C1 segment of cervical spinal cord (tissue), 14 donors: ENCODE data around the gene NXPH3.

ENCODE experiments used
- DNase-seq, 14 donors: peaks; one replicate each; lab custom pipeline; 2025; lab: John Stamatoyannopoulos, UW

NXPH3 gene

GRCh38 chr17:49624896-49625295 is 49.2 kb downstream of the NXPH3 start:
- DNase-seq, result no peak

- no peak for DNase-seq
Measured at GRCh38 chr17:49629447-49629846, 53.8 kb downstream of the NXPH3 start.

GRCh38 chr17:49630113-49630900 is 54.6 kb downstream of the NXPH3 start:
- no peak for DNase-seq

- no peak for DNase-seq
Measured at GRCh38 chr17:49631496-49631895, 55.8 kb downstream of the NXPH3 start.
